Measurements from ENCODE around the gene RNF114.
A peak's percentile ranks its signal among the peaks of the same experiment; 100 is the strongest.

Gene RNF114

DNA sequence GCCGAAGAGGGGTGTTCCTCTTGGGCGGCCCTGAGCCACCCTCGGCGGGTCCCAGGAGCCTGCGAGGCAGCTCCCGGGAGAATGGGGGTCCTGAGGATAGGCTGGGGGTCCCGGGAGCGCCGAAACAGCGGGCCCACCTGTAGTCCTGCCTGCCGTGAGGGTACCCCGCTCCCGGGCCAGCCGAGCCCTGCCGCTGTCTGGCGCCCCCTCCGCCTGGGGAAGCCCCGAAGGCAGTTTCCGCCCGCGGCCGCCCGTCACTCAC is 21.1 kb upstream of the RNF114 start:
- peak overlapping the region; percentile 92 for H3K4me3 ChIP-seq (replicated peaks; ENCODE audit: insufficient read depth, low read length)
- peak overlapping the region; percentile 97 for H3K27ac ChIP-seq (replicated peaks)
- no peak for TF ChIP-seq GABPA (IDR thresholded peaks at IDR 0.05; ENCODE audit: low read depth)
- TF ChIP-seq SPI1 (IDR thresholded peaks at IDR 0.05; ENCODE audit: borderline replicate concordance, low read depth) = no peak
- TF ChIP-seq, protein P1, sequence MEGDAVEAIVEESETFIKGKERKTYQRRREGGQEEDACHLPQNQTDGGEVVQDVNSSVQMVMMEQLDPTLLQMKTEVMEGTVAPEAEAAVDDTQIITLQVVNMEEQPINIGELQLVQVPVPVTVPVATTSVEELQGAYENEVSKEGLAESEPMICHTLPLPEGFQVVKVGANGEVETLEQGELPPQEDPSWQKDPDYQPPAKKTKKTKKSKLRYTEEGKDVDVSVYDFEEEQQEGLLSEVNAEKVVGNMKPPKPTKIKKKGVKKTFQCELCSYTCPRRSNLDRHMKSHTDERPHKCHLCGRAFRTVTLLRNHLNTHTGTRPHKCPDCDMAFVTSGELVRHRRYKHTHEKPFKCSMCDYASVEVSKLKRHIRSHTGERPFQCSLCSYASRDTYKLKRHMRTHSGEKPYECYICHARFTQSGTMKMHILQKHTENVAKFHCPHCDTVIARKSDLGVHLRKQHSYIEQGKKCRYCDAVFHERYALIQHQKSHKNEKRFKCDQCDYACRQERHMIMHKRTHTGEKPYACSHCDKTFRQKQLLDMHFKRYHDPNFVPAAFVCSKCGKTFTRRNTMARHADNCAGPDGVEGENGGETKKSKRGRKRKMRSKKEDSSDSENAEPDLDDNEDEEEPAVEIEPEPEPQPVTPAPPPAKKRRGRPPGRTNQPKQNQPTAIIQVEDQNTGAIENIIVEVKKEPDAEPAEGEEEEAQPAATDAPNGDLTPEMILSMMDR (IDR thresholded peaks at IDR 0.05; ENCODE audit: insufficient read depth, low read length) = no peak
- no peak for TF ChIP-seq POLR2AphosphoS5 (IDR thresholded peaks at IDR 0.05; ENCODE audit: low read depth)
- H3K27me3 ChIP-seq (ENCODE audit: insufficient read depth, poor library complexity, severe bottlenecking) = no peaks in the 10 kb centered on the region
- no peak for DNase-seq (ENCODE audit: low read depth in 1 of 2, low spot score in 1 of 2)

GRCh38 chr20:49915380-49916145 is 20.6 kb upstream of the RNF114 start, which contains the start of gene SPATA2:
SPATA2 (minus strand) TSS chr20:49915529; CDS start chr20:49908490, 7,039 bp downstream.
- DNase-seq (ENCODE audit: low read depth in 1 of 2, low spot score in 1 of 2) = peak; percentile 96
- Histone ChIP-seq H3K27ac (replicated peaks) (peak within 1 kb of the TSS; percentile 97), H3K4me3 (replicated peaks; ENCODE audit: insufficient read depth, low read length) (peak within 1 kb of the TSS; percentile 92), H3K27me3 (ENCODE audit: insufficient read depth, poor library complexity, severe bottlenecking) (no peaks in the 10 kb centered on the region)
- peak; percentile 98 for TF ChIP-seq GABPA (IDR thresholded peaks at IDR 0.05; ENCODE audit: low read depth)
- TF ChIP-seq, protein P1 (IDR thresholded peaks at IDR 0.05; ENCODE audit: insufficient read depth, low read length) = no peak

GRCh38 chr20:49916146-49917002 is 19.8 kb upstream of the RNF114 start:
- DNase-seq (ENCODE audit: low read depth in 1 of 2, low spot score in 1 of 2) = no peak
- Histone ChIP-seq H3K4me3 (replicated peaks; ENCODE audit: insufficient read depth, low read length) (peak overlapping the region; percentile 92), H3K27me3 (ENCODE audit: insufficient read depth, poor library complexity, severe bottlenecking) (no peaks in the 10 kb centered on the region), H3K27ac (replicated peaks) (peak overlapping the region; percentile 97)
- no peak for TF ChIP-seq GABPA (IDR thresholded peaks at IDR 0.05; ENCODE audit: low read depth)
- TF ChIP-seq, protein P1 (IDR thresholded peaks at IDR 0.05; ENCODE audit: insufficient read depth, low read length) = no peak
- no peak for TF ChIP-seq SPI1 (IDR thresholded peaks at IDR 0.05; ENCODE audit: borderline replicate concordance, low read depth)
- TF ChIP-seq POLR2AphosphoS5 (IDR thresholded peaks at IDR 0.05; ENCODE audit: low read depth) = no peak
- no peak for TF ChIP-seq REST (IDR thresholded peaks at IDR 0.05; ENCODE audit: insufficient replicate concordance, low read depth)

DNA sequence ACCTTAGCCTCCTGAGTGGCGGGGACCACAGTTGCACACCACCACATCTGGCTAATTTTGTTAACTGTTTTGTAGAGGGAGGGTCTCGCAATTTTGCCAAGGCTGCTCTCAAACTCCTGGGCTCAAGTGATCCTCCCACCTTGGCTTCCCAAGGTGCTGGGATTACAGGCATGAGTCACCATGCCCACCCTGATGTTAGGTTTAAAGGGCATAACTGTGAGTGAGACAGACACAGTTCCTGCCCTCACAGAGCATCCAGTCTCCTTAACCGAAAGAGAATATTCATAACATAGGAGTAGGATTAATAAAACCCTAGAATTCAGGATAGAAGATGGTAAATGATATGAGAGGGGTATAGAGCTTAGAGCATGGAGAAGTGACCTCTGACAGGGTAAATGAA is 17.8 kb upstream of the RNF114 start:
- no peak for DNase-seq (ENCODE audit: low read depth in 1 of 2, low spot score in 1 of 2)
- no peak overlapping the region for H3K4me3 ChIP-seq (replicated peaks; ENCODE audit: insufficient read depth, low read length)
- TF ChIP-seq REST (IDR thresholded peaks at IDR 0.05; ENCODE audit: insufficient replicate concordance, low read depth) = no peak
- TF ChIP-seq GABPA (IDR thresholded peaks at IDR 0.05; ENCODE audit: low read depth) = no peak
- TF ChIP-seq SPI1 (IDR thresholded peaks at IDR 0.05; ENCODE audit: borderline replicate concordance, low read depth) = no peak
- TF ChIP-seq, protein P1 (IDR thresholded peaks at IDR 0.05; ENCODE audit: insufficient read depth, low read length) = no peak
- TF ChIP-seq POLR2AphosphoS5 (IDR thresholded peaks at IDR 0.05; ENCODE audit: low read depth) = no peak
- H3K27me3 ChIP-seq (ENCODE audit: insufficient read depth, poor library complexity, severe bottlenecking) = no peaks in the 10 kb centered on the region
- no peak overlapping the region for H3K27ac ChIP-seq (replicated peaks)
